BE2C (cell line): ENCODE data around the gene LCOR.
"Not testable (repeated sequence)": the region's sequence is repeated elsewhere in the genome, so short reads cannot be mapped to it uniquely, and the experiment has no call there.

ENCODE experiments used
- DNase-seq: peaks from one replicate; pipeline ENCODE4 v3.0.0-alpha.2; 2020
- H3K27me3 ChIP-seq: fragments of 250-450 bp; sonication (Bioruptor Pico); 2 replicates; pipeline ENCODE4 v1.5.1; 2020; ENCODE audit warnings: mild to moderate bottlenecking
- H3K36me3 ChIP-seq: fragments of 250-450 bp; sonication (Bioruptor Pico); 2 replicates; pipeline ENCODE4 v1.5.1; 2020; ENCODE audit warnings: mild to moderate bottlenecking
- H3K4me1 ChIP-seq: fragments of 250-450 bp; sonication (Bioruptor Pico); 2 replicates; pipeline ENCODE4 v1.5.1; 2020
- H3K4me3 ChIP-seq: 2 replicates; pipeline ENCODE4 v1.5.1; 2011; ENCODE audit warnings: low read depth, low read length
- H3K9me3 ChIP-seq: fragments of 250-450 bp; sonication (Bioruptor Pico); 2 replicates; pipeline ENCODE4 v1.5.1; 2020
- TF ChIP-seq, protein P1 (sequence below): IDR thresholded peaks from 2 replicates; pipeline ENCODE4 v1.5.1; 2012; ENCODE audit warnings: mild to moderate bottlenecking, low read depth, low read length

Gene LCOR

DNA sequence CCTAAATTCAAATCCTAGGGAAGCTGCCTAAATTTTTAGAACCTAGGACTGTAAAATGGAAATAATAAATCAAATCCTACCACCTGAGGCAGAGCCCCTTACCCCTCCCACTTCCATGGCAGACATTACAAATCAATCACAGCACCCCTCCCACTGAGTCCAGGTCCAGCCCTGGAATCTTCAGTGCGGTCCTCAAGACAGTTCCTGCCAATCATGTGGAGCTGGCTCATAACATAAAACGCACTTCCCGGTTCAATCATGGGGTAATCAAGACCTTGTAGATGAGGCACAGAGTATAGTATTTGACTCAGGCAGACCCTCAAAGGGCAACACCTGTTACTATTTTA is 196.7 kb downstream of the LCOR start:
- no peak for DNase-seq
- no peaks in the 10 kb centered on the region for H3K27me3 ChIP-seq
- no peak overlapping the region for H3K4me3 ChIP-seq
- TF ChIP-seq, protein P1, sequence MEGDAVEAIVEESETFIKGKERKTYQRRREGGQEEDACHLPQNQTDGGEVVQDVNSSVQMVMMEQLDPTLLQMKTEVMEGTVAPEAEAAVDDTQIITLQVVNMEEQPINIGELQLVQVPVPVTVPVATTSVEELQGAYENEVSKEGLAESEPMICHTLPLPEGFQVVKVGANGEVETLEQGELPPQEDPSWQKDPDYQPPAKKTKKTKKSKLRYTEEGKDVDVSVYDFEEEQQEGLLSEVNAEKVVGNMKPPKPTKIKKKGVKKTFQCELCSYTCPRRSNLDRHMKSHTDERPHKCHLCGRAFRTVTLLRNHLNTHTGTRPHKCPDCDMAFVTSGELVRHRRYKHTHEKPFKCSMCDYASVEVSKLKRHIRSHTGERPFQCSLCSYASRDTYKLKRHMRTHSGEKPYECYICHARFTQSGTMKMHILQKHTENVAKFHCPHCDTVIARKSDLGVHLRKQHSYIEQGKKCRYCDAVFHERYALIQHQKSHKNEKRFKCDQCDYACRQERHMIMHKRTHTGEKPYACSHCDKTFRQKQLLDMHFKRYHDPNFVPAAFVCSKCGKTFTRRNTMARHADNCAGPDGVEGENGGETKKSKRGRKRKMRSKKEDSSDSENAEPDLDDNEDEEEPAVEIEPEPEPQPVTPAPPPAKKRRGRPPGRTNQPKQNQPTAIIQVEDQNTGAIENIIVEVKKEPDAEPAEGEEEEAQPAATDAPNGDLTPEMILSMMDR = no peak
- H3K9me3 ChIP-seq = no peaks in the 10 kb centered on the region
- H3K4me1 ChIP-seq = no peaks in the 10 kb centered on the region
- H3K36me3 ChIP-seq = no peaks in the 10 kb centered on the region

DNA sequence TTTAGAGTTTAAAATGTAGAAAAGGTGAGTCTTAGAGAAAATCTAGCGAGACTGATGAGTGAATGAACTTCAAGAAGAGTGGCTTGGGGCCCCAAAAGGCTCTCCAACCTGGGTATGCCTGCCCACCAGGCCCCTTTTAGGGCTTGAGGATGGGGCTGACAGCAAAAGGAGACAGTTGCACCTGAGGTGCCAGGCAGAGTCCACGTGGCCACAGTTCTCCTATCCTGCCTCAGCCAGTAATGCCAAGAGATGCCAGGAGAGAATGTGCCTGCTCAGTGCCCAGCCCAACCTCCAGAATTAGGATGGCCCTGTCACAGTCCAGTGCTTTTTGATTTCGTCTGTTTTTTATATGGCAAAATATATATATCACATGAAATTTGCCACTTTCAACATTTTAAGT is 197.2 kb downstream of the LCOR start:
- no peaks in the 10 kb centered on the region for H3K27me3 ChIP-seq
- no peaks in the 10 kb centered on the region for H3K36me3 ChIP-seq
- no peaks in the 10 kb centered on the region for H3K4me1 ChIP-seq
- no peaks in the 10 kb centered on the region for H3K9me3 ChIP-seq
- TF ChIP-seq, protein P1 = no peak
- H3K4me3 ChIP-seq = no peak overlapping the region
- DNase-seq = no peak

DNA sequence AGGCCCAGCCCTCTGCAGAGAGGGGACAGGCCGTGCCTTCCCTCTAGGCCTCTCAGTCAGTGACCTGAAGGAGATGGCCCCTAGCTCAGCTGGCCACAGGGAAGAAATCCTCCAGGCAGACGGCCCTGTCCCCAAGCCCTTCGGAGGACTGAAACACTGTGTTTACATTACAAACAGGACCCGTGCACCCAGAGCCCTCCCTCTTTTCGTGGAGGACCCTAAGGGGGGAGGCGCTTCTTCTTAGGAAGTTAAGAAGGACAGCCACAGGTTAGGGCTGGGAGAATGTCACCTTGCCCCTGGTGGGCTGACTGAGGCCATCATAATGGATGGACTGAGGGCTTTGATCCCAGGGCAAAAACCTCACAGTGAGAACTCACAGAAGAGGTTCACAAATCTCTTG is 198.8 kb downstream of the LCOR start:
- no peaks in the 10 kb centered on the region for H3K36me3 ChIP-seq
- H3K9me3 ChIP-seq = no peaks in the 10 kb centered on the region
- TF ChIP-seq, protein P1 = no peak
- H3K4me1 ChIP-seq = no peaks in the 10 kb centered on the region
- H3K4me3 ChIP-seq = no peak overlapping the region
- H3K27me3 ChIP-seq = no peaks in the 10 kb centered on the region
- DNase-seq = no peak

DNA sequence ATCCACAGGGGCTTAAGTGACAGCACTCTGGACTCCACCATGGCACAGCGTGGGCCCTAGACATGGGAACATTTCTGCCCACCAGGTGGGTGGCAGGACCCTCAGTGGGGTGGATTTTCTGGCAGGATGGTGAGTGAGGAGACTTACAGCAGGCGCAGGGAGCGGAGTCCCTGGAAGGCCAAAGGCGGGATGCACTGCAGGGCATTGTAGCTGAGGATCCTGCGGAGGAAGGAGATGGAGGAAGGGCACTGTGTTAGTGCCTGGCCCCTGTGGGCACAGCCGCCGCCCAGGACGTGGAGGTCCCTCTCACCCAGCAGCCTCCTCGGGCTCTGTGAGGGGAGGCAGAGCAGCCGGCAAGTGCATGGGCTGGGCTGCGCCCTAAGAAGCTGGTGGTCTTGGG is 199.4 kb downstream of the LCOR start:
- TF ChIP-seq, protein P1 = no peak
- H3K27me3 ChIP-seq = no peaks in the 10 kb centered on the region
- H3K4me3 ChIP-seq = no peak overlapping the region
- no peaks in the 10 kb centered on the region for H3K4me1 ChIP-seq
- DNase-seq = no peak
- no peaks in the 10 kb centered on the region for H3K36me3 ChIP-seq
- no peaks in the 10 kb centered on the region for H3K9me3 ChIP-seq

- Histone ChIP-seq H3K36me3 (no peaks in the 10 kb centered on the region), H3K27me3 (no peaks in the 10 kb centered on the region), H3K4me3 (no peak overlapping the region), H3K4me1 (no peaks in the 10 kb centered on the region), H3K9me3 (no peaks in the 10 kb centered on the region)
- DNase-seq = no peak
- TF ChIP-seq, protein P1 = no peak
Observed at GRCh38 chr10:97032624-97033023, 200.5 kb downstream of the LCOR start.

DNA sequence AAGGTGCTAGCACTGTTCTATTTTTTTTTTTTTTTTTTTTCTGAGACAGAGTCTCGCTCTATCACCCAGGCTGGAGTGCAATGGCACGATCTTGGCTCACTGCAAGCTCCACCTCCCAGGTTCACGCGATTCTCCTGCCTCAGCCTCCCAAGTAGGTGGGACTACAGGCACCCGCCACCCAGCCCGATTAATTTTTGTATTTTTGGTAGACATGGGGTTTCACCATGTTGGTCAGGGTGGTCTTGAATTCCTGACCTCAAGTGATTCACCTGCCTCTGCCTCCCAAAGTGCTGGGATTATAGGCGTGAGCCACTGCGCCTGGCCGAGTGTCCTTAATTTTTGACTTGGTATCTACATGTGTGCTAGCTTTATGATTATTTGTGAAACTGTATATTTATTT is 201.7 kb downstream of the LCOR start:
- not testable (repeated sequence) for H3K4me1 ChIP-seq, H3K4me3 ChIP-seq, H3K9me3 ChIP-seq, H3K36me3 ChIP-seq, DNase-seq, H3K27me3 ChIP-seq

DNA sequence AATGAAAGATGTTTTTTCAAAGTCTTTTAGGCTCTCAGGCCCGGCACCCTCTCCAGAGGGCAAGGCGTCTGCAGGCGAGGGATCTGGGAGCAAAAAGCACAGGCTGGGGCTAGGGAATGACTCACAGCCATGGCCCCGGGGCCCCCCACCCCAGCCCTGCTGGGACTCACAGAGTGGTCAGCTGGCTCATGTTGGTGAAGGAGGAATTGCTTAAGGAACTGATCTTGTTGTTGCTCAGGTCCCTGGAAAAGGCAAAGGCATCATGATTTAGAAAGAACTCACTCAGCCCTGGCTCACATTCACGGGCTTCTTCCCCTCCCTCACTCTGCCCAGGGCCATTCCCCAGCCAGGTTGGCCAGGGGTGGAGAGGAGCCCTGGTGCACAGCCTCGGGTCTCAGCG is 202.2 kb downstream of the LCOR start:
- H3K4me3 ChIP-seq = no peak overlapping the region
- H3K36me3 ChIP-seq = no peaks in the 10 kb centered on the region
- H3K4me1 ChIP-seq = no peaks in the 10 kb centered on the region
- no peaks in the 10 kb centered on the region for H3K27me3 ChIP-seq
- H3K9me3 ChIP-seq = no peaks in the 10 kb centered on the region
- no peak for DNase-seq
- TF ChIP-seq, protein P1 = no peak
